ENCODE data around the gene CD2BP2. TPM values are rescaled to one million over a fixed set of nuclear protein-coding genes. Genes with fewer than 3 reads are reported as not detected.

The CD2BP2 gene
- total and polyA plus RNA-seq, 2 of the 8 experiments (the other 6 are each of a cell fraction or from before 2014, with no cell fraction given): 22.4 to 55.3 TPM

GRCh38 chr16:30359871-30360170, 4.7 kb upstream of the CD2BP2 start:
- Histone ChIP-seq H4K5ac (ENCODE audit: insufficient read length, low read depth, low read length) (no peak overlapping the region), H3K9me3 (ENCODE audit: insufficient read depth in 2 of 2, low read depth in 1 of 2, low read length in 1 of 2) (no peaks in the 10 kb centered on the region), H2BK15ac (ENCODE audit: low read length) (no peak overlapping the region), H3K14ac (ENCODE audit: insufficient read length) (no peak overlapping the region), H2AK5ac (ENCODE audit: low read depth, low read length) (no peak overlapping the region), H4K8ac (ENCODE audit: extremely low read depth, insufficient read depth, low read length) (peak overlapping the region; percentile 42; the same call in 1 of the 2 replicates), H3K4ac (replicated peaks; ENCODE audit: insufficient read length, low read depth, low read length) (no peak overlapping the region), H3K36me3 (ENCODE audit: control insufficient read depth in 2 of 4, insufficient read depth in 4 of 4, low read length in 3 of 4) (peaks cover 0 to 4% (median 3%) of the 10 kb centered on the region in 4 experiments; a peak in 3 of 8 replicates), H2BK12ac (ENCODE audit: low read depth, low read length) (no peak overlapping the region), H3K27me3 (replicated peaks in 1 of 4; ENCODE audit: control insufficient read depth in 3 of 4, extremely low read depth in 1 of 4, insufficient read depth in 3 of 4, low read length in 3 of 4) (no peaks in the 10 kb centered on the region), H4K20me1 (replicated peaks in 1 of 2; ENCODE audit: control insufficient read depth in 1 of 2, insufficient read depth in 2 of 2, low read length in 2 of 2) (peaks cover 0 to 15% of the 10 kb centered on the region in 2 experiments), H3K4me2 (ENCODE audit: insufficient read depth in 1 of 2, low read depth in 2 of 2, low read length in 2 of 2) (no peak overlapping the region), H3K56ac (replicated peaks; ENCODE audit: insufficient read length, low read depth, low read length) (no peak overlapping the region), H3K4me3 (ENCODE audit: extremely low read depth in 1 of 4, insufficient read depth in 2 of 4, low read depth in 3 of 4, low read length in 4 of 4) (no peak overlapping the region), H3K4me1 (replicated peaks in 1 of 4; ENCODE audit: control insufficient read depth in 3 of 4, insufficient read depth in 4 of 4, low read length in 3 of 4) (peaks cover 0 to 6% (median 4%) of the 10 kb centered on the region in 4 experiments; a peak in 5 of 7 replicates), H3K27ac (ENCODE audit: low read depth, low read length) (no peak overlapping the region), H3K23me2 (ENCODE audit: low read depth, low read length) (peaks cover 6% of the 10 kb centered on the region), H2BK20ac (ENCODE audit: low read length) (no peak overlapping the region), H4K91ac (replicated peaks; ENCODE audit: insufficient read length, low read length) (no peak overlapping the region), H2BK5ac (ENCODE audit: low read depth, low read length) (no peak overlapping the region), H3K23ac (ENCODE audit: insufficient read length) (no peak overlapping the region), H2AFZ (ENCODE audit: low read length) (no peak overlapping the region), H2BK120ac (replicated peaks; ENCODE audit: low read depth, low read length) (no peak overlapping the region), H3K79me1 (ENCODE audit: low read depth, low read length) (no peaks in the 10 kb centered on the region), H3K79me2 (ENCODE audit: control insufficient read depth in 1 of 2, insufficient read depth in 2 of 2, low read length in 2 of 2) (peaks cover 0 to under 1% of the 10 kb centered on the region in 2 experiments; a peak in 1 of 4 replicates), H3K18ac (ENCODE audit: extremely low read depth, low read length) (no peak overlapping the region), H3K9ac (replicated peaks in 1 of 4; ENCODE audit: extremely low read depth in 1 of 4, low read depth in 3 of 4, low read length in 3 of 4) (no peak overlapping the region; a peak in 1 of 7 replicates)
- ChIA-PET CTCF (ENCODE audit: partially characterized antibody) (interaction anchor here (0.6 to 1.7 kb wide), 10 partner anchors 8 to 510 kb away, joined by 3 to 6 read pairs (median 4); no protein-coding TSS in a partner anchor), POLR2A (ENCODE audit: partially characterized antibody) (interaction anchor here (0.7 to 7.9 kb wide), 8 partner anchors 10 to 257 kb away, joined by 3 to 79 read pairs (median 3); partner anchors contain the start of genes TBC1D10B, ZNF48 and ZNF771)
- no peak for TF ChIP-seq ASH2L (IDR thresholded peaks at IDR 0.05; ENCODE audit: low read length)
- no peak for TF ChIP-seq CREB1 (IDR thresholded peaks at IDR 0.05)
- no peak for TF ChIP-seq RFX5 (IDR thresholded peaks at IDR 0.05; ENCODE audit: borderline replicate concordance, low read depth, low read length)
- no peak for TF ChIP-seq SIRT6 (IDR thresholded peaks at IDR 0.05; ENCODE audit: low read length)
- no peak for TF ChIP-seq GTF2F1 (IDR thresholded peaks at IDR 0.05; ENCODE audit: borderline replicate concordance, low read depth, low read length)
- no peak for TF ChIP-seq NANOG (IDR thresholded peaks at IDR 0.05; ENCODE audit: insufficient read depth, low read depth, low read length, poor library complexity, severe bottlenecking)
- no peak for TF ChIP-seq POU5F1 (IDR thresholded peaks at IDR 0.05; ENCODE audit: low read depth, low read length)
- no peak for TF ChIP-seq TAF7 (optimal IDR thresholded peaks at IDR 0.05; ENCODE audit: borderline replicate concordance, low read depth, low read length)
- TF ChIP-seq TBP (IDR thresholded peaks at IDR 0.05; ENCODE audit: low read depth, low read length): no peak
- no peak for TF ChIP-seq POLR2A (IDR thresholded peaks at IDR 0.05; ENCODE audit: control extremely low read depth in 1 of 2, low read depth in 2 of 2, low read length in 2 of 2)
- TF ChIP-seq MAFK (IDR thresholded peaks at IDR 0.05; ENCODE audit: low read depth, low read length): no peak
- no peak for TF ChIP-seq CTBP2 (IDR thresholded peaks at IDR 0.05; ENCODE audit: borderline replicate concordance, insufficient read depth, insufficient read length, low read length)
- TF ChIP-seq BRCA1 (IDR thresholded peaks at IDR 0.05; ENCODE audit: low read depth, low read length): no peak
- WGBS, 2 experiments (ENCODE audit: extremely low coverage in 1 of 2, insufficient coverage in 1 of 2, insufficient read length in 1 of 2, insufficient replicate concordance in 2 of 2, low coverage in 1 of 2, low lambda C conversion rate in 2 of 2, missing lambda C conversion rate in 1 of 2): 81% methylated on average over 6 of the region's 6 CpGs; no CpG with 5 or more reads in 1 of the 2 experiments
- FAIRE-seq (no peak), DNase-seq (ENCODE audit: low read depth in 1 of 2, low spot score in 2 of 2) (no peak)

Measured in H1 (cell line).